ENCODE measurements around the gene MAST4.

The MAST4 gene

GRCh38 chr5:66595756-66596635, at the start of gene MAST4:
TSS of gene MAST4 (plus strand) at chr5:66596393. CDS start at chr5:66596656, 263 bp downstream.
- DNase-seq = peak; percentile 84 to 87

- DNase-seq = no peak
These were observed 49.7 kb upstream of the MAST4 start for GRCh38 chr5:66546541-66546940.

GRCh38 chr5:66551338-66551737, 44.9 kb upstream of the MAST4 start:
- no peak for DNase-seq

GRCh38 chr5:66551945-66552344, 44.2 kb upstream of the MAST4 start:
- no peak for DNase-seq

- no peak for DNase-seq
These were observed 42.8 kb upstream of the MAST4 start for GRCh38 chr5:66553368-66553912.

GRCh38 chr5:66553916-66554575, 42.1 kb upstream of the MAST4 start:
- DNase-seq = no peak

- no peak for DNase-seq
These were observed 41.3 kb upstream of the MAST4 start for GRCh38 chr5:66554884-66555283.

- no peak for DNase-seq
These were observed 37.6 kb upstream of the MAST4 start for GRCh38 chr5:66558560-66558959.

- no peak for DNase-seq
These were observed 35.8 kb upstream of the MAST4 start for GRCh38 chr5:66560371-66560770.

- no peak for DNase-seq
These were observed 34.8 kb upstream of the MAST4 start for GRCh38 chr5:66561256-66561990.

GRCh38 chr5:66565878-66566277, 30.3 kb upstream of the MAST4 start:
- no peak for DNase-seq

GRCh38 chr5:66567474-66567873, 28.7 kb upstream of the MAST4 start:
- DNase-seq = no peak

GRCh38 chr5:66570201-66570600, 26.0 kb upstream of the MAST4 start:
- no peak for DNase-seq

- no peak for DNase-seq
These were observed 22.5 kb upstream of the MAST4 start for GRCh38 chr5:66573733-66574132.

GRCh38 chr5:66582499-66583165, 13.6 kb upstream of the MAST4 start:
- DNase-seq = no peak

GRCh38 chr5:66585291-66585690, 10.9 kb upstream of the MAST4 start:
- DNase-seq = no peak

GRCh38 chr5:66587771-66588170, 8.4 kb upstream of the MAST4 start:
- no peak for DNase-seq

GRCh38 chr5:66596636-66597182, 516 bp downstream of the MAST4 start:
- peak; percentile 7 to 50 for DNase-seq

GRCh38 chr5:66597183-66597757, 1.1 kb downstream of the MAST4 start:
- DNase-seq = peak; percentile 26 to 31

GRCh38 chr5:66602621-66603020, 6.4 kb downstream of the MAST4 start:
- no peak for DNase-seq

GRCh38 chr5:66603164-66603563, 7.0 kb downstream of the MAST4 start:
- DNase-seq = no peak

GRCh38 chr5:66603881-66604280, 7.7 kb downstream of the MAST4 start:
- no peak for DNase-seq

All from NCI-H2081 (cell line).